Measurements from ENCODE around the gene B4GALNT4. TPM values are rescaled to one million over a fixed set of nuclear protein-coding genes. Genes with fewer than 3 reads are reported as not detected.

The B4GALNT4 gene
- total and polyA plus RNA-seq, 2 of the 8 experiments (the other 6 are each of a cell fraction or from before 2014, with no cell fraction given) = 40.9 to 76.3 TPM

GRCh38 chr11:352456-353031 lies 16.8 kb upstream of the B4GALNT4 start:
- no peak overlapping the region for H3K56ac ChIP-seq (replicated peaks; ENCODE audit: insufficient read length, low read depth, low read length)
- no peak overlapping the region for H3K4ac ChIP-seq (replicated peaks; ENCODE audit: insufficient read length, low read depth, low read length)
- 0 out of 2 replicates have a peak overlapping the region, but pooled peaks have one; percentile 42 for H2BK12ac ChIP-seq (ENCODE audit: low read depth, low read length)
- no peak overlapping the region for H3K4me3 ChIP-seq (ENCODE audit: extremely low read depth in 1 of 4, insufficient read depth in 2 of 4, low read depth in 3 of 4, low read length in 4 of 4)
- H2AK5ac ChIP-seq (ENCODE audit: low read depth, low read length) = 0 out of 2 replicates have a peak overlapping the region, but pooled peaks have one; percentile 10
- H3K9ac ChIP-seq (replicated peaks in 1 of 4; ENCODE audit: extremely low read depth in 1 of 4, low read depth in 3 of 4, low read length in 3 of 4) = no peak overlapping the region
- no peak overlapping the region for H2AFZ ChIP-seq (ENCODE audit: low read length)
- no peaks in the 10 kb centered on the region; a peak in 1 of 7 replicates for H3K27me3 ChIP-seq (replicated peaks in 1 of 4; ENCODE audit: control insufficient read depth in 3 of 4, extremely low read depth in 1 of 4, insufficient read depth in 3 of 4, low read length in 3 of 4)
- peaks cover 0 to 6% of the 10 kb centered on the region in 2 experiments; a peak in 1 of 4 replicates for H3K79me2 ChIP-seq (ENCODE audit: control insufficient read depth in 1 of 2, insufficient read depth in 2 of 2, low read length in 2 of 2)
- no peak overlapping the region for H3K18ac ChIP-seq (ENCODE audit: extremely low read depth, low read length)
- H4K91ac ChIP-seq (replicated peaks; ENCODE audit: insufficient read length, low read length) = peak overlapping the region; percentile 29
- no peak overlapping the region for H3K14ac ChIP-seq (ENCODE audit: insufficient read length)
- no peak overlapping the region for H3K23ac ChIP-seq (ENCODE audit: insufficient read length)
- peak overlapping the region; percentile 6 for H2BK15ac ChIP-seq (ENCODE audit: low read length)
- H4K8ac ChIP-seq (ENCODE audit: extremely low read depth, insufficient read depth, low read length) = no peak overlapping the region
- FAIRE-seq = no peak
- H3K27ac ChIP-seq (ENCODE audit: low read depth, low read length) = no peak overlapping the region
- CTCF ChIA-PET (ENCODE audit: partially characterized antibody) = interaction anchor here (0.6 to 1.7 kb wide), 6 partner anchors 9 to 124 kb away, joined by 3 to 6 read pairs (median 4); no protein-coding TSS in a partner anchor
- H3K4me2 ChIP-seq (ENCODE audit: insufficient read depth in 1 of 2, low read depth in 2 of 2, low read length in 2 of 2) = no peak overlapping the region
- no peak for TF ChIP-seq CEBPB (IDR thresholded peaks at IDR 0.05; ENCODE audit: low read depth, low read length)
- H3K36me3 ChIP-seq (ENCODE audit: control insufficient read depth in 2 of 4, insufficient read depth in 4 of 4, low read length in 3 of 4) = peaks cover 0 to 13% (median 0%) of the 10 kb centered on the region in 4 experiments; a peak in 1 of 8 replicates
- no peak overlapping the region for H2BK120ac ChIP-seq (replicated peaks; ENCODE audit: low read depth, low read length)
- WGBS, 2 experiments (ENCODE audit: extremely low coverage in 1 of 2, insufficient coverage in 1 of 2, insufficient read length in 1 of 2, insufficient replicate concordance in 2 of 2, low coverage in 1 of 2, low lambda C conversion rate in 2 of 2, missing lambda C conversion rate in 1 of 2) = 93% methylated on average over 12 of the region's 12 CpGs; no CpG with 5 or more reads in 1 of the 2 experiments
- H2BK5ac ChIP-seq (ENCODE audit: low read depth, low read length) = no peak overlapping the region
- POLR2A ChIA-PET (ENCODE audit: partially characterized antibody) = interaction anchor here (0.8 to 2.1 kb wide), 4 partner anchors 12 to 51 kb away, joined by 3 to 7 read pairs (median 3); partner anchors contain the start of gene IFITM2
- H3K23me2 ChIP-seq (ENCODE audit: low read depth, low read length) = peaks cover 26% of the 10 kb centered on the region
- peaks cover 0 to 13% of the 10 kb centered on the region in 2 experiments; a peak in 2 of 4 replicates for H3K9me3 ChIP-seq (ENCODE audit: insufficient read depth in 2 of 2, low read depth in 1 of 2, low read length in 1 of 2)
- H3K79me1 ChIP-seq (ENCODE audit: low read depth, low read length) = peaks cover under 1% of the 10 kb centered on the region; the same call in 1 of the 2 replicates
- H4K20me1 ChIP-seq (replicated peaks in 1 of 2; ENCODE audit: control insufficient read depth in 1 of 2, insufficient read depth in 2 of 2, low read length in 2 of 2) = peaks cover 0 to 13% of the 10 kb centered on the region in 2 experiments
- H2BK20ac ChIP-seq (ENCODE audit: low read length) = peak overlapping the region; percentile 2; the same call in 1 of the 2 replicates
- no peak for DNase-seq (ENCODE audit: low read depth in 1 of 2, low spot score in 2 of 2)
- peaks cover 4 to 11% (median 7%) of the 10 kb centered on the region in 4 experiments for H3K4me1 ChIP-seq (replicated peaks in 1 of 4; ENCODE audit: control insufficient read depth in 3 of 4, insufficient read depth in 4 of 4, low read length in 3 of 4)
- no peak overlapping the region for H4K5ac ChIP-seq (ENCODE audit: insufficient read length, low read depth, low read length)

Measured in H1 (cell line).